Endothelial cell (in vitro differentiated cells): Measurements from ENCODE around the gene CHRNA5. TPM values are rescaled to one million over a fixed set of nuclear protein-coding genes. Genes with fewer than 3 reads are reported as not detected.
A peak's percentile ranks its signal among the peaks of the same experiment; 100 is the strongest.
"Not testable (repeated sequence)": the region's sequence is repeated elsewhere in the genome, so short reads cannot be mapped to it uniquely, and the experiment has no call there.

ENCODE experiments used
- DNase-seq: peaks from one replicate; pipeline ENCODE4 v3.0.0; 2021; ENCODE audit warnings: low spot score
- H3K27ac Mint-ChIP-seq: one replicate; pipeline ENCODE4 v1.8.0; 2021; ENCODE audit warnings: mixed read lengths, inconsistent platforms; ENCODE audit not compliant: unreplicated experiment
- H3K27me3 Mint-ChIP-seq: one replicate; pipeline ENCODE4 v1.8.0; 2021; ENCODE audit warnings: mild to moderate bottlenecking, moderate library complexity, mixed read lengths, inconsistent platforms; ENCODE audit not compliant: unreplicated experiment
- H3K36me3 Mint-ChIP-seq: one replicate; pipeline ENCODE4 v1.8.0; 2021; ENCODE audit warnings: mild to moderate bottlenecking, low read depth, mixed read lengths, inconsistent platforms; ENCODE audit not compliant: unreplicated experiment
- H3K4me1 Mint-ChIP-seq: one replicate; pipeline ENCODE4 v1.8.0; 2021; ENCODE audit warnings: mild to moderate bottlenecking, mixed read lengths, inconsistent platforms; ENCODE audit not compliant: unreplicated experiment
- H3K4me3 Mint-ChIP-seq: one replicate; pipeline ENCODE4 v1.8.0; 2021; ENCODE audit warnings: mild to moderate bottlenecking, mixed read lengths, inconsistent platforms; ENCODE audit not compliant: unreplicated experiment
- H3K9me3 Mint-ChIP-seq: one replicate; pipeline ENCODE4 v1.8.0; 2021; ENCODE audit warnings: mixed read lengths, inconsistent platforms; ENCODE audit not compliant: unreplicated experiment
- CTCF ChIP-seq: fragments of 200-600 bp; sonication (generic); IDR thresholded peaks from one replicate; pipeline ENCODE4 v1.5.0; 2021; ENCODE audit warnings: antibody characterized with exemption; ENCODE audit not compliant: unreplicated experiment
- long read RNA-seq: library from polyadenylated mRNA; unstranded; transcript quantifications from one replicate; pipeline ENCODE4 v2.0.0, GENCODE V29; 2020; ENCODE audit not compliant: unreplicated experiment
- total RNA-seq: library from RNA; stranded (reverse); fragmentation: NEBNext Ultra II Directional; extraction: Animal tissue kit (Norgen Biotek cat#: 25700); gene quantifications from one replicate; pipeline ENCODE4 v1.2.1, GENCODE V29; 2021; ENCODE audit not compliant: unreplicated experiment

Gene CHRNA5
- 22.7 TPM for total RNA-seq
- long read RNA-seq, partial matches to known transcripts = 9 of 15 reads
- long read RNA-seq, other reads (novel, unspliced or antisense) = 5 of 15 reads

GRCh38 chr15:78565097-78565950 is at the start of gene CHRNA5:
TSS of gene CHRNA5 (plus strand) at chr15:78565520. CDS start at chr15:78565720, 200 bp downstream.
- peak within 1 kb of the TSS; percentile 91 for H3K27ac Mint-ChIP-seq

GRCh38 chr15:78520035-78520434 is 45.3 kb upstream of the CHRNA5 start:
- not testable (repeated sequence) for DNase-seq, H3K9me3 Mint-ChIP-seq, H3K4me3 Mint-ChIP-seq, H3K27ac Mint-ChIP-seq, H3K27me3 Mint-ChIP-seq, H3K4me1 Mint-ChIP-seq, H3K36me3 Mint-ChIP-seq

More at GRCh38 chr15:78565097-78565950, at the start of gene CHRNA5:
- TF ChIP-seq CTCF = no peak
- Mint-ChIP-seq H3K36me3 (no peaks in the 10 kb centered on the region), H3K9me3 (no peaks in the 10 kb centered on the region), H3K27me3 (peaks cover 3% of the 10 kb centered on the region), H3K4me1 (peaks cover 24% of the 10 kb centered on the region), H3K4me3 (peak within 1 kb of the TSS; percentile 98)
- DNase-seq = peak; percentile 88

GRCh38 chr15:78524230-78524629 is 41.1 kb upstream of the CHRNA5 start:
- H3K27me3 Mint-ChIP-seq = peaks cover 2% of the 10 kb centered on the region
- no peak for DNase-seq
- no peak overlapping the region for H3K4me3 Mint-ChIP-seq
- no peak for TF ChIP-seq CTCF
- H3K9me3 Mint-ChIP-seq = no peaks in the 10 kb centered on the region
- no peaks in the 10 kb centered on the region for H3K36me3 Mint-ChIP-seq
- H3K4me1 Mint-ChIP-seq = no peaks in the 10 kb centered on the region
- H3K27ac Mint-ChIP-seq = no peak overlapping the region

- TF ChIP-seq CTCF = no peak
- H3K27ac Mint-ChIP-seq = no peak overlapping the region
- H3K27me3 Mint-ChIP-seq = peaks cover 2% of the 10 kb centered on the region
- no peaks in the 10 kb centered on the region for H3K4me1 Mint-ChIP-seq
- no peaks in the 10 kb centered on the region for H3K9me3 Mint-ChIP-seq
- DNase-seq = no peak
- no peaks in the 10 kb centered on the region for H3K36me3 Mint-ChIP-seq
- no peak overlapping the region for H3K4me3 Mint-ChIP-seq
Measured at GRCh38 chr15:78527325-78527724, 38.0 kb upstream of the CHRNA5 start.

GRCh38 chr15:78533331-78533730 is 32.0 kb upstream of the CHRNA5 start:
- Mint-ChIP-seq H3K36me3 (no peaks in the 10 kb centered on the region), H3K9me3 (no peaks in the 10 kb centered on the region), H3K27ac (no peak overlapping the region), H3K27me3 (no peaks in the 10 kb centered on the region), H3K4me3 (no peak overlapping the region), H3K4me1 (no peaks in the 10 kb centered on the region)
- DNase-seq = no peak
- no peak for TF ChIP-seq CTCF
